HepG2 (cell line): Measurements from ENCODE around the gene KIAA1549. TPM values are rescaled to one million over a fixed set of nuclear protein-coding genes. Genes with fewer than 3 reads are reported as not detected.

Experiments
- ATAC-seq: fragments of 200-7000 bp; cut with Tn5 transposase; 3 replicates; pipeline ENCODE4 v1.9.1; 2020; ENCODE audit warnings: mild to moderate bottlenecking, moderate library complexity
- BruUV-seq: library from RNA; stranded (reverse); fragments of 400-500 nt; replicated peaks from 2 replicates; lab custom pipeline; 2021; lab: Mats Ljungman, UMichigan
- CTCF ChIA-PET: fragments of 300-600 bp; formaldehyde crosslinking; extraction: SDS; loops from one replicate; lab custom pipeline; 2021; ENCODE audit warnings: low total read pairs, inconsistent platforms, low intra/inter-chr PET ratio; lab: Yijun Ruan, JAX
- POLR2A ChIA-PET: fragments of 350-600 bp; sonication (Branson Sonifier 250); formaldehyde crosslinking; loops from one replicate; lab custom pipeline; 2020; ENCODE audit warnings: antibody characterized with exemption, inconsistent platforms; lab: Yijun Ruan, JAX
- DNase-seq: peaks from one replicate; pipeline ENCODE4 v3.0.0-alpha.2; 2015; ENCODE audit warnings: low spot score
- FAIRE-seq: peaks from 3 replicates; lab custom pipeline; 2011; peaks lifted over from hg19 to GRCh38; lab: Jason Lieb, UNC
- H2AFZ ChIP-seq: one replicate; pipeline ENCODE4 v1.6.1; 2011; ENCODE audit warnings: low read length, inconsistent platforms
- H3K27ac ChIP-seq: fragments of 300-600 bp; 3 replicates; pipeline ENCODE4 v1.8.0; 2011; ENCODE audit warnings: mixed run types, mild to moderate bottlenecking, mixed read lengths, low read length, inconsistent platforms; ENCODE audit not compliant: insufficient read depth; ENCODE audit errors: extremely low read length
- H3K27me3 ChIP-seq, 2 experiments: fragments of 200-600 bp in 1 of 2; 2 replicates in 1 of 2; 3 replicates in 1 of 2; pipeline versions ENCODE4 v1.6.0 to v1.8.0; 2011; ENCODE audit warnings: low read length in 2 of 2, mild to moderate bottlenecking in 2 of 2, moderate library complexity in 2 of 2, inconsistent platforms in 1 of 2; ENCODE audit not compliant: insufficient read depth in 2 of 2, control insufficient read depth in 1 of 2
- H3K36me3 ChIP-seq, 2 experiments: fragments of 200-600 bp in 1 of 2; replicated peaks in 1 of 2; 2 replicates in 1 of 2; 3 replicates in 1 of 2; pipeline versions ENCODE4 v1.5.1 to v1.8.0; 2011; ENCODE audit warnings: low read length in 2 of 2, inconsistent platforms in 1 of 2; ENCODE audit not compliant: insufficient read depth in 2 of 2, control insufficient read depth in 1 of 2
- H3K4me1 ChIP-seq: 2 replicates; pipeline ENCODE4 v1.5.1; 2012; ENCODE audit warnings: low read length, inconsistent platforms; ENCODE audit not compliant: insufficient read depth
- H3K4me2 ChIP-seq: 2 replicates; pipeline ENCODE4 v1.6.0; 2011; ENCODE audit warnings: low read depth, low read length, inconsistent platforms
- H3K4me3 ChIP-seq, 3 experiments: fragments of 200-600 bp in 1 of 3; sonication (generic), shearing (Covaris generic) in 1 of 3; replicated peaks in 1 of 3; 2 replicates each; pipeline ENCODE4 v1.5.1; 2011 to 2016; ENCODE audit warnings: low read length in 3 of 3, inconsistent platforms in 2 of 3, low read depth in 2 of 3, mild to moderate bottlenecking in 2 of 3, control low read depth in 1 of 3, mixed read lengths in 1 of 3; ENCODE audit not compliant: insufficient read depth in 1 of 3
- H3K79me2 ChIP-seq: one replicate; pipeline ENCODE4 v1.6.1; 2011; ENCODE audit warnings: low read length, inconsistent platforms; ENCODE audit not compliant: insufficient read depth
- H3K9ac ChIP-seq: 2 replicates; pipeline ENCODE4 v1.6.0; 2011; ENCODE audit warnings: mild to moderate bottlenecking, low read depth, low read length, inconsistent platforms; ENCODE audit not compliant: insufficient read depth
- H3K9me3 ChIP-seq: 2 replicates; pipeline ENCODE4 v1.5.1; 2012; ENCODE audit warnings: mild to moderate bottlenecking, low read length
- H4K20me1 ChIP-seq: 2 replicates; pipeline ENCODE4 v1.6.0; 2011; ENCODE audit warnings: inconsistent platforms, mild to moderate bottlenecking, low read length, moderate library complexity; ENCODE audit not compliant: insufficient read depth
- AGO2 ChIP-seq: fragments of 200-400 bp; formaldehyde crosslinking; optimal IDR thresholded peaks from 2 replicates; pipeline ENCODE3; 2017; ENCODE audit warnings: mild to moderate bottlenecking, low read depth, low read length, moderate library complexity
- MTA1 ChIP-seq: sonication (generic); formaldehyde crosslinking; IDR thresholded peaks from 2 replicates; pipeline ENCODE4 v1.4.0; 2020; ENCODE audit warnings: missing genetic modification reagents, mild to moderate bottlenecking, borderline replicate concordance
- RARG ChIP-seq: sonication (generic); formaldehyde crosslinking; IDR thresholded peaks from 2 replicates; pipeline ENCODE4 v1.4.0; 2020; ENCODE audit warnings: low read depth, mild to moderate bottlenecking, missing genetic modification reagents
- ZNF496 ChIP-seq: sonication (generic); formaldehyde crosslinking; IDR thresholded peaks from 2 replicates; pipeline ENCODE4 v1.8.1; 2023; ENCODE audit warnings: mild to moderate bottlenecking, moderate library complexity, missing genetic modification reagents; ENCODE audit not compliant: insufficient replicate concordance
- WGBS: methylation state at CpG from one replicate; pipeline ENCODE4 v1.1.6; 2017; ENCODE audit warnings: low lambda C conversion rate; 5-methylcytosine and 5-hydroxymethylcytosine counted together
- in situ Hi-C: cut with HindIII; loops from 2 replicates; pipeline ENCODE4 v1.10.0; 2017; ENCODE audit warnings: low pct_unique_long_range_greater_than_20kb; ENCODE audit not compliant: extremely low pct_ligation_motif_present
- intact Hi-C: fragments of 100-400 bp; cut with micrococcal nuclease; formaldehyde crosslinking; loops from one replicate; pipeline ENCODE4 v1.10.0; 2022; ENCODE audit not compliant: unreplicated experiment
- polyA plus RNA-seq, 8 experiments: library from polyadenylated mRNA; depleted of rRNA in 3 of 8; stranded (reverse) in 7 of 8; unstranded in 1 of 8; fragments of >200 nt; fragmentation: Illumina TruSeq in 4 of 8; extraction: Trizol in 4 of 8; gene quantifications; 2 replicates each; pipeline versions ENCODE4 v1.2.1 to v1.2.3, GENCODE V29; 2011 to 2016; ENCODE audit warnings: low read depth in 4 of 8, missing spikeins in 1 of 8, mixed read lengths in 1 of 8; ENCODE audit not compliant: insufficient read depth in 1 of 8
- total RNA-seq, 5 experiments: library from RNA; depleted of rRNA; stranded (reverse); fragments of >200 nt; fragmentation: Illumina TruSeq; extraction: Trizol; gene quantifications; 2 replicates each; pipeline ENCODE4 v1.2.3, GENCODE V29; 2016; ENCODE audit warnings: low read depth in 1 of 5
- TF ChIP-seq, protein P1 (sequence below): sonication (generic); formaldehyde crosslinking; IDR thresholded peaks from 2 replicates; pipeline ENCODE4 v1.8.0; 2022; ENCODE audit warnings: missing genetic modification reagents, mild to moderate bottlenecking, moderate library complexity, borderline replicate concordance
- TF ChIP-seq, protein P2 (sequence below): sonication (generic); formaldehyde crosslinking; IDR thresholded peaks from 2 replicates; pipeline ENCODE4 v1.8.1; 2023; ENCODE audit warnings: mild to moderate bottlenecking, missing genetic modification reagents

Gene KIAA1549
- total and polyA plus RNA-seq, 2 of the 13 experiments (the other 11 are each of a cell fraction or from before 2014, with no cell fraction given), result 1.1 to 1.8 TPM

DNA sequence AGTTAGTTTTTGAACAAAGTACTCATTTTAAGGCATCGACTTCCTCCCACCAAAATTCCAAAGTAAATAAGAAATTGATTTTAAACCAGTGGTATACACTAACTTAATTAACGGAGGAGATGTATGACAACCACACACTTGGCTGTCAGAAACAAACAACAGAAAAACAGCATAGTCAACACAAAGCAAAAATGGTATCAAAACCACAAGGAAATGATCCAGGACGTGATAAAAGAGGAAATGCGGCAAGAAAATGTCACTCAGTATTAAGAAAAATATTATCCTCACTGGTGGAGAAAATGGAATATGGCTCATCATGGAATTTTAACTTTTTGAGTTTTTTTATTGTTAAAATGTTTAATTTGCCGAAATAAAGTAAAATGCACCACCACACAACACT is 17.5 kb downstream of the KIAA1549 start:
- Histone ChIP-seq H3K79me2 (no peaks in the 10 kb centered on the region), H3K27me3 (no peaks in the 10 kb centered on the region), H3K4me3 (no peak overlapping the region), H3K27ac (no peak overlapping the region), H3K4me2 (no peak overlapping the region), H3K4me1 (peaks cover 8% of the 10 kb centered on the region), H4K20me1 (no peaks in the 10 kb centered on the region)
- ChIA-PET POLR2A (no interaction called here), CTCF (no interaction called here)
- 86% methylated on average over 5 of the region's 5 CpGs for WGBS
- FAIRE-seq (no peak), DNase-seq (no peak), ATAC-seq (no peak)
- in situ Hi-C loops, result no loop called here
- intact Hi-C loops, result no loop called here
- TF ChIP-seq MTA1 (CRISPR knock-in tag) (no peak), ZNF496 (CRISPR knock-in tag) (no peak), RARG (CRISPR knock-in tag) (no peak), AGO2 (no peak)
- TF ChIP-seq, protein P1, sequence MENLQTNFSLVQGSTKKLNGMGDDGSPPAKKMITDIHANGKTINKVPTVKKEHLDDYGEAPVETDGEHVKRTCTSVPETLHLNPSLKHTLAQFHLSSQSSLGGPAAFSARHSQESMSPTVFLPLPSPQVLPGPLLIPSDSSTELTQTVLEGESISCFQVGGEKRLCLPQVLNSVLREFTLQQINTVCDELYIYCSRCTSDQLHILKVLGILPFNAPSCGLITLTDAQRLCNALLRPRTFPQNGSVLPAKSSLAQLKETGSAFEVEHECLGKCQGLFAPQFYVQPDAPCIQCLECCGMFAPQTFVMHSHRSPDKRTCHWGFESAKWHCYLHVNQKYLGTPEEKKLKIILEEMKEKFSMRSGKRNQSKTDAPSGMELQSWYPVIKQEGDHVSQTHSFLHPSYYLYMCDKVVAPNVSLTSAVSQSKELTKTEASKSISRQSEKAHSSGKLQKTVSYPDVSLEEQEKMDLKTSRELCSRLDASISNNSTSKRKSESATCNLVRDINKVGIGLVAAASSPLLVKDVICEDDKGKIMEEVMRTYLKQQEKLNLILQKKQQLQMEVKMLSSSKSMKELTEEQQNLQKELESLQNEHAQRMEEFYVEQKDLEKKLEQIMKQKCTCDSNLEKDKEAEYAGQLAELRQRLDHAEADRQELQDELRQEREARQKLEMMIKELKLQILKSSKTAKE (CRISPR knock-in tag), result no peak
- TF ChIP-seq, protein P2, sequence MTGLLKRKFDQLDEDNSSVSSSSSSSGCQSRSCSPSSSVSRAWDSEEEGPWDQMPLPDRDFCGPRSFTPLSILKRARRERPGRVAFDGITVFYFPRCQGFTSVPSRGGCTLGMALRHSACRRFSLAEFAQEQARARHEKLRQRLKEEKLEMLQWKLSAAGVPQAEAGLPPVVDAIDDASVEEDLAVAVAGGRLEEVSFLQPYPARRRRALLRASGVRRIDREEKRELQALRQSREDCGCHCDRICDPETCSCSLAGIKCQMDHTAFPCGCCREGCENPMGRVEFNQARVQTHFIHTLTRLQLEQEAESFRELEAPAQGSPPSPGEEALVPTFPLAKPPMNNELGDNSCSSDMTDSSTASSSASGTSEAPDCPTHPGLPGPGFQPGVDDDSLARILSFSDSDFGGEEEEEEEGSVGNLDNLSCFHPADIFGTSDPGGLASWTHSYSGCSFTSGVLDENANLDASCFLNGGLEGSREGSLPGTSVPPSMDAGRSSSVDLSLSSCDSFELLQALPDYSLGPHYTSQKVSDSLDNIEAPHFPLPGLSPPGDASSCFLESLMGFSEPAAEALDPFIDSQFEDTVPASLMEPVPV (CRISPR knock-in tag), result no peak
- TF ChIP-seq, all 625 proteins: peak for 0
- H2AFZ ChIP-seq, result no peak overlapping the region
- no TSS peak for BruUV-seq
- H3K36me3 ChIP-seq, result no peaks in the 10 kb centered on the region
- H3K9ac ChIP-seq, result no peak overlapping the region
- no peaks in the 10 kb centered on the region for H3K9me3 ChIP-seq
